B cell (primary cell): Measurements from ENCODE around the gene IGBP1. TPM values are rescaled to one million over a fixed set of nuclear protein-coding genes. Genes with fewer than 3 reads are reported as not detected.

Experiments used
- ATAC-seq: fragments of 200-7000 bp; cut with Tn5 transposase; one replicate; pipeline ENCODE4 v1.10.0; 2021; ENCODE audit warnings: low read depth, mild to moderate bottlenecking, moderate number of reproducible peaks, moderate library complexity
- CTCF ChIA-PET: fragments of 350-600 bp; sonication (Branson Sonifier 250); formaldehyde crosslinking; loops from one replicate; lab custom pipeline; 2021; ENCODE audit warnings: antibody characterized with exemption, inconsistent platforms; lab: Charles Lee
- POLR2A ChIA-PET: fragments of 350-600 bp; sonication (Branson Sonifier 250); formaldehyde crosslinking; loops from one replicate; lab custom pipeline; 2021; ENCODE audit warnings: antibody characterized with exemption; lab: Charles Lee
- DNase-seq: peaks from one replicate; pipeline ENCODE4 v3.0.0; 2013
- H2AFZ ChIP-seq: 2 replicates; pipeline ENCODE4 v1.6.1; 2012; ENCODE audit warnings: mild to moderate bottlenecking, low read depth, low read length; ENCODE audit not compliant: insufficient read depth, poor library complexity, severe bottlenecking
- H3K27ac ChIP-seq, 2 donors: 1 replicate in 1 of 2; 2 replicates in 1 of 2; pipeline ENCODE4 v1.5.1; 2012 to 2013; ENCODE audit warnings: low read length in 2 of 2, mild to moderate bottlenecking in 2 of 2, moderate library complexity in 1 of 2
- H3K27me3 ChIP-seq, 4 experiments: fragments of 200-600 bp in 1 of 4; sonication (generic) in 1 of 4; replicated peaks in 1 of 4; 1 replicate in 2 of 4; 2 replicates in 2 of 4; pipeline versions ENCODE4 v1.6.1 to v1.7.0; 2013 to 2016; ENCODE audit warnings: low read length in 3 of 4, mild to moderate bottlenecking in 2 of 4, mixed read lengths in 1 of 4, moderate library complexity in 1 of 4; ENCODE audit not compliant: insufficient read depth in 4 of 4, control insufficient read depth in 3 of 4; ENCODE audit errors: control extremely low read depth in 1 of 4
- H3K36me3 ChIP-seq, 2 experiments: replicated peaks in 1 of 2; 1 replicate in 1 of 2; 2 replicates in 1 of 2; pipeline versions ENCODE4 v1.6.1 to v1.7.1; 2013; ENCODE audit warnings: low read length in 1 of 2; ENCODE audit not compliant: insufficient read depth in 2 of 2, control insufficient read depth in 1 of 2; ENCODE audit errors: control extremely low read depth in 1 of 2, extremely low read depth in 1 of 2
- H3K4me1 ChIP-seq, 2 donors: fragments of 200-600 bp in 1 of 2; sonication (generic) in 1 of 2; 1 replicate in 1 of 2; 2 replicates in 1 of 2; pipeline versions ENCODE4 v1.5.1 to v1.6.1; 2013 to 2017; ENCODE audit warnings: low read length in 2 of 2; ENCODE audit not compliant: control insufficient read depth in 2 of 2, insufficient read depth in 2 of 2
- H3K4me2 ChIP-seq: replicated peaks from 2 replicates; pipeline ENCODE3; 2012; ENCODE audit warnings: mild to moderate bottlenecking, low read depth, low read length; ENCODE audit not compliant: poor library complexity, severe bottlenecking
- H3K4me3 ChIP-seq, 5 experiments: fragments of 200-600 bp in 1 of 5; sonication (generic) in 1 of 5; 1 replicate in 3 of 5; 2 replicates in 2 of 5; pipeline versions ENCODE4 v1.5.1 to v1.7.0; 2011 to 2016; ENCODE audit warnings: low read length in 4 of 5, mild to moderate bottlenecking in 4 of 5, low read depth in 2 of 5, control low read depth in 1 of 5, moderate library complexity in 1 of 5; ENCODE audit not compliant: insufficient read depth in 1 of 5; ENCODE audit errors: control extremely low read depth in 1 of 5, extremely low read depth in 1 of 5
- H3K79me2 ChIP-seq: fragments of 200-600 bp; sonication (generic); one replicate; pipeline ENCODE4 v1.6.0; 2016; ENCODE audit warnings: low read length; ENCODE audit not compliant: control insufficient read depth, insufficient read depth
- H3K9ac ChIP-seq: fragments of 200-600 bp; sonication (generic); 2 replicates; pipeline ENCODE4 v1.6.1; 2017; ENCODE audit warnings: mild to moderate bottlenecking, low read length, moderate library complexity
- H3K9me3 ChIP-seq, 3 donors: one replicate each; pipeline versions ENCODE4 v1.6.1 to v1.7.1; 2013; ENCODE audit warnings: low read length in 2 of 3; ENCODE audit not compliant: control insufficient read depth in 2 of 3, insufficient read depth in 1 of 3; ENCODE audit errors: control extremely low read depth in 1 of 3
- H4K20me1 ChIP-seq: 2 replicates; pipeline ENCODE4 v1.6.0; 2012; ENCODE audit warnings: mild to moderate bottlenecking, low read length; ENCODE audit not compliant: insufficient read depth, control insufficient read depth, poor library complexity, severe bottlenecking
- H3K27ac Mint-ChIP-seq: one replicate; pipeline ENCODE4 v1.8.0; 2021; ENCODE audit warnings: mixed read lengths
- H3K27me3 Mint-ChIP-seq: one replicate; pipeline ENCODE4 v1.8.0; 2021; ENCODE audit warnings: mixed read lengths
- H3K4me1 Mint-ChIP-seq: one replicate; pipeline ENCODE4 v1.8.0; 2021; ENCODE audit warnings: mixed read lengths
- H3K4me3 Mint-ChIP-seq: one replicate; pipeline ENCODE4 v1.8.0; 2021; ENCODE audit warnings: mixed read lengths
- H3K9me3 Mint-ChIP-seq: one replicate; pipeline ENCODE4 v1.8.0; 2022; ENCODE audit warnings: mixed read lengths; ENCODE audit not compliant: insufficient read depth
- CTCF ChIP-seq: fragments of 200-600 bp; IDR thresholded peaks from one replicate; pipeline ENCODE4 v1.8.0; 2022; ENCODE audit warnings: antibody characterized with exemption, mild to moderate bottlenecking
- EZH2 ChIP-seq: IDR thresholded peaks from 2 replicates; pipeline ENCODE4 v1.6.1; 2012; ENCODE audit warnings: borderline replicate concordance, low read depth, mild to moderate bottlenecking, moderate library complexity, low read length; ENCODE audit not compliant: insufficient read depth, poor library complexity, severe bottlenecking
- WGBS: methylation state at CpG from one replicate; pipeline ENCODE4 v1.1.5; 2013; ENCODE audit warnings: missing lambda C conversion rate; ENCODE audit not compliant: insufficient coverage; 5-methylcytosine and 5-hydroxymethylcytosine counted together
- intact Hi-C: fragments of 100-400 bp; cut with micrococcal nuclease; formaldehyde crosslinking; loops from one replicate; pipeline ENCODE4 v1.10.0; 2022
- polyA plus RNA-seq: library from polyadenylated mRNA; depleted of rRNA; stranded (reverse); fragments of >200 nt; gene quantifications from 2 replicates; pipeline ENCODE4 v1.2.3, GENCODE V29; 2012
- total RNA-seq, 2 donors: library from RNA; stranded (reverse); fragments of 120-200 nt in 1 of 2; gene quantifications; 1 replicate in 1 of 2; 2 replicates in 1 of 2; pipeline versions ENCODE4 v1.2.3 to v1.2.4, GENCODE V29; 2013 to 2022

Gene IGBP1
- total and polyA plus RNA-seq, 2 donors (not counting 1 experiment from before 2014, with no cell fraction given) = 45.3 to 54.7 TPM

GRCh38 chrX:70172964-70173363 lies 39.7 kb downstream of the IGBP1 start:
- H3K4me3 ChIP-seq = no peak overlapping the region
- no peak overlapping the region for H3K4me2 ChIP-seq
- WGBS = no CpG with 5 or more reads among the region's 4 CpGs
- H3K9me3 ChIP-seq = no peaks in the 10 kb centered on the region
- no peaks in the 10 kb centered on the region for H3K9me3 Mint-ChIP-seq
- H3K9ac ChIP-seq = no peak overlapping the region
- no peak overlapping the region for H3K4me3 Mint-ChIP-seq
- no peak overlapping the region for H3K27ac ChIP-seq
- DNase-seq (no peak), ATAC-seq (no peak)
- no peaks in the 10 kb centered on the region for H3K27me3 ChIP-seq
- no peak overlapping the region for H3K27ac Mint-ChIP-seq
- H4K20me1 ChIP-seq = no peaks in the 10 kb centered on the region
- peaks cover 8% of the 10 kb centered on the region for H3K4me1 Mint-ChIP-seq
- ChIA-PET CTCF (no interaction called here), POLR2A (no interaction called here)
- no peaks in the 10 kb centered on the region for H3K27me3 Mint-ChIP-seq
- H3K4me1 ChIP-seq = peaks cover 0 to 4% of the 10 kb centered on the region in 2 donors
- H3K79me2 ChIP-seq = no peaks in the 10 kb centered on the region
- TF ChIP-seq CTCF (no peak), EZH2 (no peak)
- intact Hi-C loops = no loop called here
- H3K36me3 ChIP-seq = no peaks in the 10 kb centered on the region
- no peak overlapping the region for H2AFZ ChIP-seq

GRCh38 chrX:70174754-70175153 lies 41.5 kb downstream of the IGBP1 start:
- POLR2A ChIA-PET = no interaction called here
- no peaks in the 10 kb centered on the region for H3K9me3 Mint-ChIP-seq
- Histone ChIP-seq H3K4me2 (no peak overlapping the region), H3K9ac (no peak overlapping the region), H4K20me1 (no peaks in the 10 kb centered on the region), H3K9me3 (no peaks in the 10 kb centered on the region), H3K27me3 (no peaks in the 10 kb centered on the region), H3K4me1 (peaks cover 0 to 4% of the 10 kb centered on the region in 2 donors), H3K36me3 (no peaks in the 10 kb centered on the region), H3K4me3 (no peak overlapping the region), H3K27ac (no peak overlapping the region), H3K79me2 (no peaks in the 10 kb centered on the region), H2AFZ (no peak overlapping the region)
- no peak overlapping the region for H3K4me3 Mint-ChIP-seq
- no peak overlapping the region for H3K27ac Mint-ChIP-seq
- ATAC-seq = no peak
- no peaks in the 10 kb centered on the region for H3K27me3 Mint-ChIP-seq
- DNase-seq = no peak
- WGBS = 100% methylated on average over 1 of the region's 4 CpGs
- CTCF ChIA-PET = no interaction called here
- TF ChIP-seq EZH2 (no peak), CTCF (no peak)
- H3K4me1 Mint-ChIP-seq = peaks cover 8% of the 10 kb centered on the region
- intact Hi-C loops = no loop called here
